ENCODE measurements around the gene ST8SIA2. TPM values are rescaled to one million over a fixed set of nuclear protein-coding genes. Genes with fewer than 3 reads are reported as not detected.
A peak's percentile ranks its signal among the peaks of the same experiment; 100 is the strongest.

The ST8SIA2 gene
- polyA plus RNA-seq, 10 donors: 6.9 to 18.7 (median 13.0) TPM

DNA sequence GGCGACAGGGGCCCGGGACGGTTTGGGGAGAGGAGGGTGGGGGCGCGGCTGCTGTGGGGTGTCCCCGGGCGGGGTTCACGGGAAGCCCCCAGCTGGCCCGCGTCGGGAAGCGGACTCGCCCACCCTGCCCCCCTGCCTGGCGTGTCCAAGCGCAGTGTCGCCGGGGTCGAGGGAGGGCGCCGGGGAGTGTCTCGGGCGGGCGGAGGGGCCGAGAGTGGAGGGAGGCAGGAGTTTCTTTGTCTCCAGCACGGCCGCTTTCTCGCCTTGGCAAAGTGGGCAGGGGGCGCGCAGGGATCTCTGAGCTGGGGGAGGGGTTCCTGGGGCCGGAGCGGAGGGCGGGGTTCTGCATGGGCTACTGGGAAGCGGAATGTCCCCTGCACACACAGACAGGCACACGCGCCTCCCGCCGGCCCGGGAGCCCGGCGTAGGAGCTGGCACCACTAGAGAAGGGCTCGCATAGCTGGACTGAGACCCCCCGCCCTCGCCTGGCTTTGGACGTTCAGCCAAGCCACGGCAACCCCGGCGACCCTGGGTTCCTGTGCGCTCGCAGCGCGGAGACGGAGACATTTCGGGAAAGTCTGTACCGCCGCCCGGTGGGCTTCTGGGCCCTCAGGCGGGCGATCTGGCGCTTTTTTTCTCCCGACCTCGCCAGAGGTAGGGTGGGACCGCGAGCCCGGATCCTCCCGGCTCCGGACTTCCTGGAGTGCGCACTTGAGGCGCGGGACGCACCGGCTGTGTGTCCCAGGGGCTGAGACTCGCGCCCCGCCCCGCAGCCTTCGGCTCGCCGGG is 822 bp downstream of the ST8SIA2 start:
- peak in 2 of 3 donors; percentile 36 to 71 for DNase-seq

GRCh38 chr15:92395098-92395635 is 1.5 kb downstream of the ST8SIA2 start:
- no peak for DNase-seq

GRCh38 chr15:92399271-92399950 is 5.7 kb downstream of the ST8SIA2 start:
- no peak for DNase-seq

- DNase-seq: no peak
Observed at GRCh38 chr15:92400573-92400972, 6.9 kb downstream of the ST8SIA2 start.

DNA sequence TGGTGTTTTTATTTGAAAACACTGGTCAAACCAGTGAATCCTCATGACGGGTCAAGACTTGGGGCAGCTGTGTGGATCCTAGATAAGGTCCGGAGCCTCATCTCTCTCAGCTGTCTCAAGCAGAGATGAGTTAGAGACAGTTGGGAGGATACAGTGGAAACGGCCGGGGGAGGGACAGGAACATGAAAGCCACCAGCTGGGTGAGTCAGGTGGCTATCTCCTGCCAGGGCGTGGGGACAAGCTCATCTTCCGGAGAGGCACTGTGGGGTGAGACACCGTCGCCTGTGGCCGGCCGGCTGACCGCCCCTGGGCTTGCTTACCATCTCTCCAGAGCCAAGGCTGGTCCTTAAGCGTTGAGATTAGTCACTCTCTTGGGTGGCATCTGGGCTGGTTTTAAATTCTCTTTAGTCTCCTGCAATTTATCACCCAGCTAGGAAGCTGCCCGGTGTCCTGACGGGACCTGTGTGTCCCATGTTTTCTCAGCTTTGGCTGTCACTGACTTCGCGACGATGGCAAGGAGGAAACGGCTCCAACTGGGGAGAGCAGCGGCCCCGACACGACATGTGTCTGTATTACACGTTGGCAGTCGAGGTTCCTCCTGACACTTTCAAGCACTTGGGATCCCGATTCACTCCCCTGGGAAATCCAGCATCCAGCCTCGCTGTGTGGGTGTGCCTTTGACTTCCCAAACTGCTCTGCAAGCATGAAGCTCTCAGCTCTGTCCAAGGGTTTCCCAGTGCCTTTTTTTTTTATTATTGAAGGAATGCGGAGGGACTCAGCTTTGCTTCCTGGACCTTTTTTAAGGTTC is 7.5 kb downstream of the ST8SIA2 start:
- no peak for DNase-seq

DNA sequence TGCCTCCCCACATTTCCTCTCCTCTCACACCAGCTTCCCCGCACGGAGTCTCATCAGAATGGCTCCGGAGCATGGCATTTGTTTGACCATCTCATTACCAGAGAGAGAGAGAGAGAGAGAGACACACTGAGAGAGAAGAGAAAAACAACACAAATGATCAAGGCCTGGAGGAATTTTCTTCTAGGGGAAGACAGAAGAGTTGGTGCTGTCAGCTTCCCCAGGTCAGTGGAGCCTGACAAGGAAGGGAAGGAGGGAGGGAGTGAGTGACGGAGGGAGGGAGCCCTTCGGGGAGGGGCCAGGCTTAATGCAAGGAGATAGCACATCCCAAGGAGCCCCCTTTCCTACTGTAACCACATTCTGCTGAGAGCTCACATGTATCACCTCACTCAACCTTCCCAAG is 9.1 kb downstream of the ST8SIA2 start:
- DNase-seq: no peak

GRCh38 chr15:92405942-92406341 is 12.3 kb downstream of the ST8SIA2 start:
- no peak for DNase-seq

- DNase-seq: peak in 2 of 3 donors; percentile 72 to 90
Observed at GRCh38 chr15:92407321-92407720, 13.6 kb downstream of the ST8SIA2 start.

- DNase-seq: peak in 1 of 3 donors; percentile 56
Observed at GRCh38 chr15:92407916-92408315, 14.2 kb downstream of the ST8SIA2 start.

- DNase-seq: no peak
Observed at GRCh38 chr15:92409006-92409405, 15.3 kb downstream of the ST8SIA2 start.

DNA sequence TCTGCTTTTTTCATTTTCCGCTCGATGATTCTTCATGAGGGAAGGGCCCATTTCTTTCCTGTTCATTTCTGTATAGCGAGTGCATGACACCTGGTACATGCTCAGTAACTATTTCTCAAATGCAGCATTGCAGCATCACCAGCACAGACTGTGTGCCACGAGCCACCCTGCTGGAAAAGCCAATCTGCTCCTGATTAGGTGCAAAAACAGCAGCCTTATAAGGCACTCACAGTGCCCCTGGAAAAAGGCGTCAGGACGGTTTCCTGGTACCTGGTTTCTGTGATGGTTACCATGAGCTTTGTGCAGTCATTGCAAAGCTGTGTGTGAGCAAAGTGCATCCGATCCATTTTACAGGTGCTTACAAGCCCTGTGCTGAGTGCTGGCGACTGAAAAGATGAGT is 15.8 kb downstream of the ST8SIA2 start:
- no peak for DNase-seq

- no peak for DNase-seq
Observed at GRCh38 chr15:92410537-92410936, 16.9 kb downstream of the ST8SIA2 start.

- DNase-seq: no peak
Observed at GRCh38 chr15:92411256-92411655, 17.6 kb downstream of the ST8SIA2 start.

DNA sequence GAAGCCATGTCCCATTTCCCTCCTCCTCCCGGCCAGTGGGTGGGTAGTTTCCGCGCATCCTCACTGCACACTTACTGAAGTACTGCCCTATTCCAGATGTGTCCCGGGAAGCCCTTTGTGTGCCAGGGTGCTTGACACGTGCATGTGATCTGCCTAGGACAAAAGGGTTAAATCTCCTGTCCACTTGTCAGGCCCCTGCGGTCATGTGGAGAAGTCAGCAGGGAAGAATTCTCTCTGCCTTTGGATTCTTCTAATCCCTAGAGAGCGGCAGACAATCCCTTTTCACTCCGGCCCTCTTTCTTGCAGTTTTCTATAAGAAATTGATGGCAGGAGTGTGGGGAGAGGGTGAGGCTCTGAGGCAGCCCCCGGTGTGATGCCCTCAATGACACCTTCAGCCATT is 19.8 kb downstream of the ST8SIA2 start:
- no peak for DNase-seq

DNA sequence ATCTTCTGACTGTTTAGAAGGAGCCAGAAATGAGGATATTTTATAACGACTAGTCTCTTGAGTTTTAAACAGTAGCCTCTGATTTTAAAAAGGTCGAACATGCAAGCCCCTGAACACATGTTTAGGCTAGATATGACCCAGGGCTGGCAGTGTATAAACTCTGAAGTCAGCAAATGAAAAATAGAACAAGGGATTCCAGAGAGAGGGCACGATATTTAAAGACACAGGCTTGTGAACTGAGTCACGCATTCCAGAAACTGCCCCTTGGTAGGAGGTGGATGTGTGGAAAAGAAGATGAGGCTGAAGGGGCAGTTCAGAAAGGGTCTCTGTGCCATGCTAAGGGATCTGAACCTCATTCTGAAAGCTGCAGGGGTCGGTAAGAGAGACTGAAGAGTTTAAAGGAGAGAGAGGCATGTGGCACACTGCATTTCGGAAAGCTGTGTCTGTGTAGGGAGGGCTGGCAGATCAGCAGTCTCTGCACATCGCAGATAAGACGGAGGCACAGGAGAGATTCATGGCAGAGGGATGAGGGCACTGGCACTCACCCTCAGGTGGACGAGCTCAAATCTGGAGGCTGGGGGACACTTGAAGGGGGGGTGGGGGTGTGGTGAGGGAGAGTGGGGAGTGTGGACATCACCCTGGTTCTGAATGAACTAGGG is 22.1 kb downstream of the ST8SIA2 start:
- no peak for DNase-seq

GRCh38 chr15:92416557-92416956 is 22.9 kb downstream of the ST8SIA2 start:
- no peak for DNase-seq

DNA sequence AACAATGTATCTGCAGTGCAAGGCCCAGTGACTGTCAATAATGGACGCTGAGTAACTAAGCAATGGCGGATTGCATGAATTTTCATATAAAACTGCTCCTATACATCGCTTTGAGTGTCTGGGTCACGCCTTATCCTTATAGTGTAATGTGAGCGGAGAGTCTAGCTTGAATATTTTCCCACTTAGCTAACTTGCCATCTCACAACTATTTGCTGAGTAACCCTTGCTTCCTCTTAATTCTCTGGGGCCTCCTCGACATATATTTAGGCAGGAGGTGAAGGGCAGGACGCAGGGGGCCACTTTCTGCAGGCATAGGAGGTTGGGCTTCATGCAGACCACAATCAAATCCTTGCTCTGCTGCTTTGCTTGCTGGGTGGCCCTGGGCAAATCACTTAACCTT is 24.0 kb downstream of the ST8SIA2 start:
- DNase-seq: no peak

DNA sequence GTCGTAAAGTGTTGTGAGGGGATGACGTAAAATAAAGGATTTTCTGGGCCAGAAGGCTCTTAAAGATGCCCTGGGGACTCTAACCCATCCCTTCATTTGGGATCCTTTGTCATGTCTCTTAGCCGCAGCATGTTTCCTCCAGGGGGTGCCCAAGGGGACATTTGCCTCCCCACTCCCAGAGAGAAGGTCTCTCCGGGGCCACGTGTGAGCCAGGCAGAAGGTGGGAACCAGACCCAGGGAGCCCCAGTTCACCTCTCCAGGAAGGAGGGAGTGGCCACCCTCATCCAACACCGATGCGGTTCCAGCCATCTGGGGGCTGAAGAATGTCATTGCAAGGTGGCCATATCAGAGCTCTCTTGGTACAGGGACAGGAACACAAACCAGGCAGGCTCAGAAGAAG is 25.2 kb downstream of the ST8SIA2 start:
- no peak for DNase-seq

- no peak for DNase-seq
Observed at GRCh38 chr15:92421976-92422375, 28.3 kb downstream of the ST8SIA2 start.

DNA sequence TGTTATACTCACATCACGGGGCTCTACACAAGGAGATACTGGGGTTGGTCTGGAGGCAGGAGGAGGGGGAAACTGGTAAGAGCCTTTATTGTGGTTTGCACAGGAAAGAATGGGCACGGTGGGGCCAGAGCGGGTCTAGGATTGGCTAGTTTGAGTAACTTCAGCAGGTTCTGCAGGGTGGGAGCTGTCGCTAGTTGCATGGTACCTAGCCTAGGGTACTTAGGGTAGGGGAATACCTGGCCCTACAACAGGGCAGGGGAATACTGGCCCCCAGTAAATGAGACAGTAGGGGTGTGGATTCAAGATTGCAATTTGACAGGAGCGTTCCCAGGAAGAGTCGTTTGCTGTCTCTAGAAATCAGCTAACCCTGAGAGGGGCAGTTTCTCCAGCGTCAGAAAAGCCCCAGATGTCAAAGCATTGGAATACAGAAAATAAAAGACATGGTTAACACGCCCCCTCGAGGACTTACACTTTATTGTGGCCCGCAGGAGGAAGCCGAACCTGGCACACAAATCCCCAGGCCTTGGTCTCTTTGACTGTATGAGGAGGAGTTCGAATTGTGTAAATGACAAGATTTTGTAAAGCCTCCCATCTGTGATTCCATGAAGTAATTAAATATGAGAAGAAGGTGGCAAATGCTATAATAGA is 32.0 kb downstream of the ST8SIA2 start:
- no peak for DNase-seq
